D721Med (cell line): ENCODE results near the gene SEC24B.
"Not testable (repeated sequence)": the region's sequence is repeated elsewhere in the genome, so short reads cannot be mapped to it uniquely, and the experiment has no call there.

Experiments
- DNase-seq: peaks from one replicate; pipeline ENCODE4 v3.0.0; 2011; ENCODE audit warnings: low spot score; ENCODE audit not compliant: insufficient read length
- FAIRE-seq: peaks from 2 replicates; lab custom pipeline; 2011; peaks lifted over from hg19 to GRCh38; lab: Jason Lieb, UNC
- TF ChIP-seq, protein P1 (sequence below): IDR thresholded peaks from 2 replicates; pipeline ENCODE4 v1.5.1; 2012; ENCODE audit warnings: mild to moderate bottlenecking, control low read depth; ENCODE audit not compliant: insufficient read depth; ENCODE audit errors: missing control alignments

The SEC24B gene

GRCh38 chr4:109441862-109442458 is 8.3 kb downstream of the SEC24B start:
- no peak for FAIRE-seq
- DNase-seq: no peak
- TF ChIP-seq, protein P1, sequence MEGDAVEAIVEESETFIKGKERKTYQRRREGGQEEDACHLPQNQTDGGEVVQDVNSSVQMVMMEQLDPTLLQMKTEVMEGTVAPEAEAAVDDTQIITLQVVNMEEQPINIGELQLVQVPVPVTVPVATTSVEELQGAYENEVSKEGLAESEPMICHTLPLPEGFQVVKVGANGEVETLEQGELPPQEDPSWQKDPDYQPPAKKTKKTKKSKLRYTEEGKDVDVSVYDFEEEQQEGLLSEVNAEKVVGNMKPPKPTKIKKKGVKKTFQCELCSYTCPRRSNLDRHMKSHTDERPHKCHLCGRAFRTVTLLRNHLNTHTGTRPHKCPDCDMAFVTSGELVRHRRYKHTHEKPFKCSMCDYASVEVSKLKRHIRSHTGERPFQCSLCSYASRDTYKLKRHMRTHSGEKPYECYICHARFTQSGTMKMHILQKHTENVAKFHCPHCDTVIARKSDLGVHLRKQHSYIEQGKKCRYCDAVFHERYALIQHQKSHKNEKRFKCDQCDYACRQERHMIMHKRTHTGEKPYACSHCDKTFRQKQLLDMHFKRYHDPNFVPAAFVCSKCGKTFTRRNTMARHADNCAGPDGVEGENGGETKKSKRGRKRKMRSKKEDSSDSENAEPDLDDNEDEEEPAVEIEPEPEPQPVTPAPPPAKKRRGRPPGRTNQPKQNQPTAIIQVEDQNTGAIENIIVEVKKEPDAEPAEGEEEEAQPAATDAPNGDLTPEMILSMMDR: no peak

DNA sequence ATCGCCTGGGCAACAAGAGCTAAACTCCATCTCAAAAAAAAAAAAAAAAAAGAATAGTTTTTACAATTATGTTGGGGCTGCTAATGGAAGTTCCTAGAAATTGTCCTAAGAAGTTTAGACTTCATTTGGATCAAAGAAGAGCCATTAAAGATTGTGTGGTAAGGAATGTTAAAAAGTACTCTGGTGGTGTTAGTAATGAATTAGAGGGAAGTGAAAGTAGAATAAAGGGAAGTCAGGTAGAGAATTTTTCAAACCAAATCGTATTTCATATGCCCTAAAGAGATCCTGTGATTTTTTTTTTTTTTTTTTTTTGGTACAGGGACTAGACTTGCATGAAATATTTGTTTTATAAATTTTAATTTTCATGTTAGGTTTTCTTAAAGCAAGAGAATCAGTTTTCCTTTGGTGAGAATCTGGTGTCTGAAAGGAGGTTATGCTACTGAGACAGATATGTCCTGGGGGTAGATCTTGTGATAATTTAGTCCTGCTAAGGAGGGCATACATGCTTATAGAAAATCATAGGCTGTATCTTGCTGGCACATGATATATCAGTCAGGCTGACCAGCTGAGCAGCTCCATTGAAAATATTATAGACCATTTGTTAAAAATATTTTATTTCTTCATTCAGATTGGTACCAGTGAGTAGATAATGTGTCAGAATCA is 10.7 kb downstream of the SEC24B start:
- TF ChIP-seq, protein P1: no peak
- DNase-seq (no peak), FAIRE-seq (no peak)

DNA sequence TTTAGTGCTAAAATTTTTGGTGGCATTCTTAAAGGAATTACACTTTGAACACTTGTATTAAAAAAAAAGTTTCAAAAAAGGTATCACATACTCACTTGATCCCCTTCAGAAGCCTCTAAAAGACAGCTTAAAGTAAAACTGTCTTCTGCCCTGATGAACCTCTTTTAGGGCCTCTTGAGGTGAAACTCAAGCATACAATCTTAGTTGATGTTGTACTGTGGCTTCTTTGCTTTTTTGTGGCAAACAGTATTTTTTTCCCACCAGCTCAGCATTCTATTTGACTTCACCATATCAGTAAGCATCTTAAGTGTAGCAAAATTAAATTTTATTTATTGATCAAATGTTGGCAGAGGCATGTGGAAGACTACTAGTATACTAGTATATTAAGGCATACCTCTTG is 13.7 kb downstream of the SEC24B start:
- FAIRE-seq (no peak), DNase-seq (no peak)
- TF ChIP-seq, protein P1: no peak

GRCh38 chr4:109451544-109452273 is 18.1 kb downstream of the SEC24B start:
- TF ChIP-seq, protein P1: no peak
- no peak for DNase-seq
- no peak for FAIRE-seq

DNA sequence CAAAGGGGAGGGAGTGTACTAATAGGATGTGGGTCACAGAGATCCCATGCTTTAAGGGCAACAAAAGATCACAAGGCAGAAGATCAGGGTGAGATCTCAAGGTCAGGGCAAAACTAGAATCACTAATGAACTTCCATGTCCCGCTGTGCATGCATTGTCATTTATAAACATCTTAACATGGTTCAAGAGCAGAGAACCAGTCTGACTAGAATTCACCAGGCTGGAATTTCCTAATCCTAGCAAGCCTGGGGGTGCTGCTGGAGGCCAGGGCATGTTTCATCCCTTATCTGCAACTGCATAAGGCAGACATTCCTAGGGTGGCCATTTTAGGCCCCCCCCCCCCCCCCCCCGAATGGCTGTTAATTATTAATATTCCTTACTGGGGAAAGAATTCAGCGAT is 19.5 kb downstream of the SEC24B start:
- DNase-seq, FAIRE-seq: not testable (repeated sequence)

- no peak for FAIRE-seq
- TF ChIP-seq, protein P1: no peak
- DNase-seq: no peak
Observed at GRCh38 chr4:109462297-109462696, 28.7 kb downstream of the SEC24B start.

DNA sequence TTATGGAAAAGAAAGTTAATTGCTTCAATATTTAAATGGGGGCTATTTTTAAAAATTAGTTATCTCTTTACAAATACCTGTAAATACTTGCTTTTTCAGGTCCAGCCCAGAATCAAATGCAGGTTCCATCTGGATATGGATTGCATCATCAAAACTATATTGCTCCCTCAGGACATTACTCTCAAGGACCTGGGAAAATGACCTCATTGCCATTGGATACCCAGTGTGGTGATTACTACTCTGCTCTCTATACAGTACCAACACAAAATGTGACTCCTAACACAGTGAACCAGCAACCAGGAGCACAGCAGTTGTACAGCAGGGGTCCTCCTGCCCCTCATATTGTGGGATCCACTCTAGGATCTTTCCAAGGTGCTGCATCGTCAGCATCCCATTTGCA is 29.2 kb downstream of the SEC24B start:
- DNase-seq: no peak
- TF ChIP-seq, protein P1: no peak
- FAIRE-seq: no peak
